GM21723 (cell line): ENCODE measurements around the gene ATXN1L.
"Not testable (repeated sequence)": the region's sequence is repeated elsewhere in the genome, so short reads cannot be mapped to it uniquely, and the experiment has no call there.

Experiments
- ATAC-seq: cut with Tn5 transposase; IDR thresholded peaks from one replicate; pipeline ENCODE4 v1.9.1; 2021; ENCODE audit warnings: mild to moderate bottlenecking, moderate library complexity; ENCODE audit not compliant: unreplicated experiment

The ATXN1L gene, protein sequence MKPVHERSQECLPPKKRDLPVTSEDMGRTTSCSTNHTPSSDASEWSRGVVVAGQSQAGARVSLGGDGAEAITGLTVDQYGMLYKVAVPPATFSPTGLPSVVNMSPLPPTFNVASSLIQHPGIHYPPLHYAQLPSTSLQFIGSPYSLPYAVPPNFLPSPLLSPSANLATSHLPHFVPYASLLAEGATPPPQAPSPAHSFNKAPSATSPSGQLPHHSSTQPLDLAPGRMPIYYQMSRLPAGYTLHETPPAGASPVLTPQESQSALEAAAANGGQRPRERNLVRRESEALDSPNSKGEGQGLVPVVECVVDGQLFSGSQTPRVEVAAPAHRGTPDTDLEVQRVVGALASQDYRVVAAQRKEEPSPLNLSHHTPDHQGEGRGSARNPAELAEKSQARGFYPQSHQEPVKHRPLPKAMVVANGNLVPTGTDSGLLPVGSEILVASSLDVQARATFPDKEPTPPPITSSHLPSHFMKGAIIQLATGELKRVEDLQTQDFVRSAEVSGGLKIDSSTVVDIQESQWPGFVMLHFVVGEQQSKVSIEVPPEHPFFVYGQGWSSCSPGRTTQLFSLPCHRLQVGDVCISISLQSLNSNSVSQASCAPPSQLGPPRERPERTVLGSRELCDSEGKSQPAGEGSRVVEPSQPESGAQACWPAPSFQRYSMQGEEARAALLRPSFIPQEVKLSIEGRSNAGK

DNA sequence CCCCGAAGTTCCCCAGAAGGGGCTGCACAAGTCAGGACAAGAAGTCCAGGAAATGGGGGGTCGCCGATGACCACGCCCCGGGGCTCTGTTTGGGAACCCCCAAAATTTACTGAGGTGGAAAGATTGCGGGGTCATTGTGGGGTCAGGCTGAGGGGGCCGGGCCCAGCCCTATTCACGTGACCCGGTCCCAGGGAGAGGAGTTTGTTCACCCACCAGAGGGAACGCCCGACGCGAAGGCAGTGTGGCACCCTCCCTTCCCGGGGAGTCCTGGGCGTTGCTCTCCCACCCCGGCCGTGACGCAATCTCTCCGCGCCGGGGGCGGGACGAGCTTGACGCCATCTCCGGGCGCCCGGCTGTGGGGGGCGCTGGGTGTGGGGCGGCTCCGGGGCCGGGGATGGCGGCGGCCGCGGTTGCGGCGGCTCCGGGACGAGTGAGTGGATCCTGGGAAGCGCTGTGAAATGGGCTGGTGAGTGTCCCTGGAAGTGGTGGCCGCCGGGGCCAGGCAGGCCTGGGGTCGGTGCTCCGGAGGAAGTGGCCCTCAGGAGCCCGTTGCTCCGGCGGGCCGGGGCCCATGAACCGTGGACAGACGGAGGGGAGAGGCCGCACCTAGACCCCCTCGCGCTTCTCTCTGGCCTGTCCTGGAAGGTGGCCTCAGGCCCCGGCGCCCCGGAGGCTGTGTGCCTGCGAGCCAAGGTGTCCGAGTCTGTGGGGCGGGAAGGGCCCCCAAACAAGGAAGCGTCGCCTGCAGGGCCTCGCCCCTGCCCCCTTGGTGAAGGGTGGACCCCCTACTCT lies at the start of gene ATXN1L:
Gene ATXN1L, plus strand, starts transcription at position 338 of the 792 bp plus-strand sequence. CDS start 3,765 bp downstream, outside the sequence.
- ATAC-seq, result peak; percentile 71

DNA sequence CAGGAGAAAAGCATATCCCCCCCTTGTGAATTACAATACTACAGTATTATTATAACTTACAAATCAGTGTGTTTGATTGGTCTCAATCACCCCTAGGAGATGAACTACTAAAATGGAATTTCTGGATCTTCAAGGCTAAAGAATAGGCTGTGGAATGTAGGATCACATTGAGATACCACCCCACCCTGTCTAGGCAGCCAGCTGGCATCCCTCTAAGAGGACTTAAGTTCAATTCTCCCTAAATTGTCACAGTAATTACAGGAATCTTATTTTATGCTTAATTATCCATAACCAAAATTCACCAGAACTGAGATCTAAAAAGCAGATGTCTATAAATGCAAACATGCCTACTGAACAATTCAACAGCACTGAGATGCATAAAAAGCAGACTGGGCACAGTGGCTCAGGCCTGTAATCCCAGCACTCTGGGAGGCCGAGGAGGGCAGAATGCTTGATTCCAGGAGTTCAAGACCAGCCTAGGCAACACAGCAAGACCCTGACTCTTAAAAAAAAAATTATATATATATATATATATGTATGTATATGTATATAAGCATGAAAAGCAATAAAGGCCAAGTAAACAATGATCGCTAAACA lies 49.2 kb upstream of the ATXN1L start:
- no peak for ATAC-seq

DNA sequence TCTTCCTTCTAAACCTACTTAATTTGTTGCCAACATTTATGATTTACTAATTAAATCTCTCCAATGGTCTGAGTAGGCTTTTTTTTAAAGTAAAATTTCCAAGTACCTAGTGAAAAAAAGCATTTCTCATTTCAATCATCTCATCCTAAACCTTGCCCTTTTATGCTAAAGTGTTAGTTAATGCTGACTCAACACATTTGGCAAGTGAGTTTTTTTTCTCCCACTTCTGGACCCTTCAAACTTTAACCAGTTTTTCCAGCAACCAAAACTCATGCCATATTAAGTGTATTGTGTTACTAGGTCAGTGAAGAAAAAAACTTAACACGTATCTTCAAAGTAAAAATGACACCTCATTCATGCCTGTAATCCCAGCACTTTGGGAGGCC lies 42.5 kb upstream of the ATXN1L start:
- ATAC-seq, result no peak

DNA sequence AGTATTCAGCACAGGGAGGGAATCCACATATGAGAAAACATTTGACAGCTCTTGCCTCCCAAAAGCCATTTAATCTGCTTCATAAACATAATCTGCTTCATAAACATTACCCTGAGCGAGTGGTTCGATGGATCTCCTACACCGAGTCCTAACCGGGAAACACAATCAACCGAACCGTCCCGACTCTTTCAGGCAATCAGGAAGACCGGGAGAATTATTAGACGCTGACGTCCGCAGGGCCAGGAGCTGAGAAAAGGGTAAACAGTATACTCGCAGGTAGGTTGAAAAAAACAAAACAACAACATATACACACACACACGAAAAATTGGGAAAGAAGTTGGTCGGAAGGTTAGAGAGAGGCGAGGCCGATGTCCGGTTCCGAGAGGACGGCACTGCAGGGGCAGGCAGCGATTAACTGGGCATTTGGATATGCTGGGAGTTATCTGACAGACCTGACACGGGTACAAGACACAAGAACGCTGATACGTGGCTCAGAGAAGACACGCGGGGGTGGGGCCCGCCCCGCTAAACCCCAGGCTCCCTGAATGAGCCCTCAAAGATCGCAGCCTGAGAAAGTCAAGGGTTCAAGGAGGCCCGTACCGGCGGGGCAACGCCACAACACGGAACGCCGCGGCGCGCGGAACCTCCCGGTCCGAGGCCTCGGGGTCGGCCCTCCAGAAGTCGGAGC lies 37.7 kb upstream of the ATXN1L start:
- ATAC-seq, result peak; percentile 48

DNA sequence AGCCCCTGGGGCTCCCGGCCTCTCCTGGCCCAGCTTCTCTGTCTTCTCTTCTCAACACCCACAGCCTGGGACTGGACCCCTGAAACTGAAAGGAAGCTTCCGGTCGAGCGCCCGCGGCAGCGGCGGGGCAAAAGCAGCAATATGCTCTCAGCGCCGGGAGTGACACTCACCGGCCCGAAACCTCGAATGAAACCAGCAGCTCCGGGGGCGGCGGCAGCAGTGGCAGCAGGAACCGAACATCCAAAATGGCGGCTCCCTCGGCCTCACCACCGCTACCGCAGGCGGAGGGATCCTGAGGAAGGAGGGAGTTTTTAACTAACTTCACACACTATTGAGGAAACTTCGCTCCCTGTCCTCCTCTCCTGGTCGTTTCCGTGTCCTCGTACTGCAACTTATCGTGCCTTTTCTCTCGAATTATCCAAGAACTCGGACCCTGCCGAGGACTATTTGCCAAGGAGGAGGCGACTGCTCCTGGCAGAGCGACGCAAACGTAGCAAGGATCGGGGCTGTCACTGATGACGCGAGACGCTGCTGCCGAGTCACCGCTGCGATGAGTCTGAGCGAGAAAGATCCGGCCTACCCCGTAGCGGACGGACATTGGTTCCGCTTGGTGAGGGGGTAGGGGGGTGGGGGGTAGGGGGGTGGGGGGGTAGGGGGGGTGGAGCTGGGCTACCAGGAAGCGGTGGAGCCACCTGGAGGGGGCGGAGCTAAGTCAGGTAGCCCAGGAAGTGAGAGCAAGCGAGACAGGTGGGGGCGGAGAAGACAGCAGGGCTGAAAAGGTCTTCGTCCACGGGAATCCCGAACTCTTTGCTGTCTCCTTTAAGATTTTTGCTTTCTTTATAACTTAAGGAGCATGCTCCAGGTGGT lies 37.0 kb upstream of the ATXN1L start, which contains the start of gene AP1G1:
Gene AP1G1, minus strand, starts transcription at position 242 of the 867 bp plus-strand sequence. CDS start 19,355 bp downstream, outside the sequence.
- ATAC-seq, result peak; percentile 77

DNA sequence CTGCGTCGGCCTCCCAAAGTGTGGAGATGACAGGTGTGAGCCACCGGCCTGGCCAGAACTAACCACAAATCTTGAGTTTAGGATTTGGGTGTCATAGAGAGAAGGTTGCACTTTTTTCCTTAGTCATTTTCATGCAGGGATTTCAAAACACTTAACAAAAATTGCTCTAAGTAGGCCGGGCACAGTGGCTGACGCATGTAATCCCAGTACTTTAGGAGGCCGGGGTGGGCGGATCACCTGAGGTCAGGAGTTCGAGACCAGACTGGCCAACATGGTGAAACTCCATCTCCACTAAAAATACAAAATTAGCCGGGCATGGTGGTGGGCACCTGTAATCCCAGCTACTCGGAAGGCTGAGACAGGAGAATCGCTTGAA lies 35.6 kb upstream of the ATXN1L start:
- ATAC-seq, result not testable (repeated sequence)

DNA sequence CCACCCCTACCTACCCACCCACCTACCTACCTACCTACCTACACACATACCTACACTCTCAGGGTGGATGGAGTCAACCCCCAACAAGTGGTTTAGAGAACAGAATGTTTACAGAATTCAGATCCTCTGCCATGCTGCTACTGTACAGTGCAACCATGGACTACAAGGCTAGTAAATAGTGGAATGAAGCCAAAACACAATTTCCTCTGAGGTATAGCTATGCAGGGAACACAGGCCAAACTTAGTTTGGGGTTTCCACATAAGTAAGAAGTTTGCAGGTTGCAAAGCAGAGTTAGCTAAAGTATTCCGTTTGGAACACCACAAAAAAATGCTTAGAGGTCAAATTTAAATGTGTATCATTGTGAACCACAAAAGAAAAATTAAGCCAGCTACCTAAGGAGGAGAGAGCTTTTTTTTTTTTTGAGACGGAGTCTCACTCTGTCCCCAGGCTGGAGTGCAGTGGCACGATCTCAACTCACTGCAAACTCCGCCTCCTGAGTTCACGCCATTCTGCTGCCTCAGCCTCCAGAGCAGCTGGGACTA lies 34.4 kb upstream of the ATXN1L start:
- no peak for ATAC-seq

DNA sequence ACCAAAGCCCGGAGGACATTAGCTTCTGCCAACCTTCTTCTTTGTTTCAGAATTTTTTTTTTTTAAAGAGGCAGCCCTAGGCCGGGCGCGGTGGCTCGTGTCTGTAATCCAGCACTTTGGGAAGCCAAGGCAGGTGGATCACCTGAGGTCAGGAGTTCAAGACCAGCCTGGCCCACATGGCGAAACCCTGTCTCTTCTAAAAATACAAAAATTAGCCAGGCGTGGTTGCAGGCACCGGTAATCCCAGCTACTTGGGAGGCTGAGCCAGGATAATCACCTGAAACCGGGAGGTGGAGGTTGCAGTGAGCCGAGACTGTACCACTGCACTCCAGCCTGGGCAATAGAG lies 28.6 kb upstream of the ATXN1L start:
- ATAC-seq, result peak; percentile 18

DNA sequence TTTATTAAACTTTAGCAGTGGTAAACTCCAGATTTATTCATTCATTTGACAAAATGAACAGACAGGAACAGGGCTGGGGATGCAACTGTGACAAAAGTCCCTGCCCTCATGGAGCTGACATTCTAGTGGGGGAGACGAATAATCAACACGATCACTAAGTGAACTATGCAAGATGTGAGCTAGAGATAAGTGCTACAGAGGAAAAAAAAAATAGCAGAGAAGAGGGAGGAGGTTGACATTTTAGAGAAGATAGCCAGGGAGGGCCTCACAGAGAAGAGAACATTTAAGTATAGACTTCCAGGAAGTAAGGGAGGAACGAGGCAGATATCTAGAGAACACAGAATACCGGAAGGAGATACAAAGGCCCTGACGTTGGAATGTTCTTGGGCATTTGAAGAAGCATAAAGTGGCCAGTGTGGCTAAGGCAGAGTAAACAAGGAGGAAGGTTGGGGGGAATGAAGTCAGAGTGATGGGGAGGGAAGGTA lies 19.2 kb upstream of the ATXN1L start:
- ATAC-seq, result no peak

DNA sequence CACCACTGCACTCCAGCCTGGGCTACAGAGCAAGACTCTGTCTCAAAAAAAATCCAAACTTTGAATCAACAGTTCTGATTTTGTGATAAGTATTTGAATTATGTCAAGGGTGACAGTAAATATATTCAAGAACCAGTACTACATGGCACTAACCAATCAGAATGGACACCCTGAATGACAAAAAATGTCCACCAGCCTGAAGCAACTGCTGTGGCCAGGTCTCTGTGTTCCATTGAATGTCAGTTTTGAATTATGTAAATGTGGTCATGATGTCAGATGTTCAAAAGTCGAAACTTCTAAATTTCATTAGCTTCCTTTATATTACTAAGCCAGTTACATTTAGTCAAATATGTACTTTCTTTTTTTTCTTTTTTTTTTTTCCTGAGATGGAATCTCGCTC lies 15.4 kb upstream of the ATXN1L start:
- no peak for ATAC-seq

DNA sequence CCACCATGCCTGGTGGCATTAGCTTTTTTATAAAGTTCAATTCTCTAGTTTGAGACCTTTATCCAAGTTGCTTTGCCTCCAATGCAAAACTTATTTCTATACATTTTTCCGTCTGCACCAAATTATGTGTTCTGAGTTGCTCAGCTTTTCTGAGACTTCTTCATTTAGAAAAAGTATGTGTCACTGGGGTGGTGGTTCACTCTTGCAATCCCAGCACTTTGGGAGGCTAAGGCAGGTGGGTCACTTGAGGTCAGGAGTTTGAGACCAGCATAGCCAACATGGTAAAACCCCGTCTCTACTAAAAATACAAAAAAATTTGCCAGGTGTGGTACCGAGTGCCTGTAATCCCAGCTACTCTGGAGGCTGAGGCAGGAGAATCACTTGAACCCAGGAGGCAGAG lies 14.1 kb upstream of the ATXN1L start:
- not testable (repeated sequence) for ATAC-seq

DNA sequence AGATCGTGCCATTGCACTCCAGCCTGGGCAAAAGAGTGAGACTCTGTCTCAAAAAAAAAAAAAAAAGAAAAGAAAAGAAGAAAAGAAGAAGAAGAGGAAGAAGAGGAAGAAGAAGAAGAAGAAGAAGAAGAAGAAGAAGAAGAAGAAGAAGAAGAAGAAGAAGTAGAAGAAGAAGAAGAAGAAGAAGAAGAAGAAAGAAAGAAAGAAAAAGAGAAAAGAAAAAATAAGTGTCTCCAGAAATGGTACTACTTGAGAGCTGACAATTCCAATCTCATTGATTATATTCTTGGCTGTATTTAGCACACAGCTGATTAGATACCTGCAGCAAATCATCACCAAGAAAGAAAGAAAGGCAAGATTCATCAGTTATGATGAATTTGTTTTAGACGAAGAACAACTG lies 13.7 kb upstream of the ATXN1L start:
- ATAC-seq, result not testable (repeated sequence)

DNA sequence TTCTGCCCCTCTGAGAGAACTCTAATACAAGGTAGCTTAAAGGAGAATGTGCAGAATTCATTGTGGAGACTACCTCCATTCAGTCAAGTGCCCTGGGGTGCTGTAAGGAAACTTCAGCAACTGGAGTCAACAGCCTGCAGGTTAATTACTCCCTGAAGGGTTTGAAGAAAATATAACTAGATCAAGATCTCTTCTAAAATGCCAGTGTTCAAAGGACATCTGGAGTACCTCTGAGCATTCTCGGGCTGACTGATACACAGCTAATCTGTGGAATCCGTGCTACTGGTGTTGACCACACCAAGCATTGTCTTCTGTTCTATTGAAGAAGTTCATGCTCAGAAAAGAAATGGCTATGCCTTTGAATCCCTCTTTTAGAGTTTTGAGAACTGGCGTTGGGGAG lies 11.5 kb upstream of the ATXN1L start:
- no peak for ATAC-seq

DNA sequence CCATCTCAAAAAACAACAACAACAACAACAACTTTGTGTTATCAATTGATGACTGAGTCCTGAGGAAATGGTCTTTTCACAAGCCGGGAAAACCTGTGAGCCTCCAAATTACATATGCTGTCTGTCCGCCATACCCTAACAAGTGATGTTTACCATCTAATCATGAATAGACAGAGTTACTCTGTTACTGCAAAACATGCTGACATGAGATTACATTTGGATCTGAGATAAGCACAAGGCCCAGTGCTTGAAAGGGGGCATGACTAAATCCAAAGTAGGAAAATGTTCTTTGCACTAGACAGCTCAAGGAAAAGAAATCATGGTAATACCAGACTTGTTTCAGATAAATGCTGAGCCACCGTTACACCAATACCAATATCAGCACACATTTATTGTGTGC lies 8.6 kb upstream of the ATXN1L start:
- no peak for ATAC-seq

DNA sequence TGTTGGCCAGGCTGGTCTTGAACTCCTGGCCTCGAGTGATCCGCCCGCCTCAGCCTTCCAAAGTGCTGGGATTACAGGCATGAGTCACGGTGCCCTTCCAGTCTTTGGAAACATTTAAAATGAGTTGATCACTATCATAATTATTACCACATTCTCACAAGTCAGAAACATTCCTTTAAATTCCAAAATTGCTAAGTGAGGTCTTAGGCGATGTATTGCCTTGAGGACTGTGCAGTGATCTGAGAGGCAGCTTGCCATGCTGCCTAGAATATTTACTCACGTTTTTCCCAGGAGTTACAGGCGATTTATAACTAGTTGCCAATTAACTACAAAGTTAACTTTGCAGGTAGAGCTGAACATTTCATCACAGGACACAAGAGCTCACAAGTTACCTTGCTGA lies 5.7 kb upstream of the ATXN1L start:
- ATAC-seq, result no peak

DNA sequence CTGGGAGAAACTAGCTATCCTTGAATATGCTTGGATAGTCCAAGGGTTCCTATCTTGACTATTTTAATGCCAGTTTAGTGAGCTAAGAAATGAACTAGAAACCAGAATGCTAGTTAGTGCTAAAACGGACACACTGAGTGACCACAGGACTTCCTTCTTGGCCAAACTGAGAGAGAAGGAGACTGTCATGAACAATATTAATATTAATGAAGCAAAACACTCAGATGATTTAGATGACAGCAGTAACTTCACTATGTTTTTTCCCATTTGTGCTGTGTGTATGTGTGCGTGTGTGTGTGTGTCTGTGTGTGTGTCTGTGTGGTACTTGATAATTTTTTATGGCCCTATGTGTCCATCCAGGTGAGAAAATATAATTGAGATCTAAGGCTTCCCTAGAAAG lies 2.2 kb upstream of the ATXN1L start:
- ATAC-seq, result no peak

DNA sequence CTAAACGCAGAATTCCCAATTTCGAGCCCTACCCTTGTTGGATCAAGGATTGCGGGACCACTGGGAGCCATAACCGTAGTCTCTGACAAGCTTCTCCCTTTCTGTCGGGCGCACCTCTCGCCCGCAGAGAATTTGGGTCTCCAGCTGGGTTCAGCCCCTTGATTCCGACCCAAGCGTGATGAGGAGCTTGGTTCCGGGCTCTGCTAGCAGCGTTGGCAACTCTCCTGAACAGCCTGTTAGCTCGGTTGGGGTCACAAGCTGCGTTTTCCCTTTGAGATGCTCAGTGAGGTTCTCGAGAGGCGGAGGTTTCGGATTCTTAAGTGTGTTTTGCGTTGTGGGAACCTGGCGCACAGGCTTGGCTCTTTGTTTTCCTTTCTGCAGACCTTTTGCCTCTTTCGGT lies 655 bp downstream of the ATXN1L start:
- peak; percentile 17 for ATAC-seq

DNA sequence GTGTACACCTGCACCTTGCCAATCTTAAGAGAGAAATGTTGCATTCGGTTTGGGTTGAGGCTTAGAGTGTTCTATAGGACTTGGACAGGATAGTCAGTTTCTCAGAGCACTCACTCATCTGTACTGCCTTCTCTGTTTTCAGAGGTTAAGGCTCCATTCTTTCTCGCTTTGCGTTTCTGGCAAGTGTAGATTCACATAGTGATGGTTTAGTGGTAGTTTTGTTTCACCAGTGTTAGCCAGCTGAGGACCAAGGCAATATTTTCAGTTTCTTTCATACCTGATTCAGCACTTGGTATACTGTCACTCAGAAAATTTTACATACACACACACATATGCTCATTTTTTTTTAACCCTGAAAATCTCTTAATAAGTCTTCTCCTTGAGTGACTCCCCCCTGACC lies 1.3 kb downstream of the ATXN1L start:
- ATAC-seq, result no peak

DNA sequence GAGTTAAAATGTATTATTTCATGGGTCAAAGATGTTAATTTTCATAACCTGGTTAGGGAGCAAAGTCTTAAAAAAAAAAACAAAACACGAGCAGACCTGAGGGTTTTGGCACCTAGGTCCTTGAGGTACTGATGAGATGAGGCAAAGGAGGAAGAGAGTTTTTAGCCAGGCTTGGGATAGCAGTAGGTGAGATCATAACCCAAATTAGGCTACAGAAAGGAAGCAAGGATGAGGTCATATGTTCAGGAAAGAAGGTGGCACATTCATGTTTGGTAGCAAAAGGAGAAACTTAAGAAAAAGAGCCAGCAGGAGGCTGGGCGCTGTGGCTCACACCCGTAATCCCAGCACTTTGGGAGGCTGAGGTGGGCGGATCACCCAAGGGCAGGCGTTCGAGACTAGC lies 2.8 kb downstream of the ATXN1L start:
- ATAC-seq, result no peak
